DND-41 (cell line): ENCODE results near the gene CHAC1.

Experiments
- ATAC-seq: fragments of 200-7000 bp; cut with Tn5 transposase; 3 replicates; pipeline ENCODE4 v1.9.1; 2021; ENCODE audit warnings: low read depth; ENCODE audit not compliant: insufficient read depth
- DNase-seq: peaks from one replicate; pipeline ENCODE4 v3.0.0-alpha.2; 2020
- H2AFZ ChIP-seq: 2 replicates; pipeline ENCODE4 v1.6.0; 2012; ENCODE audit warnings: low read depth, low read length
- H3K27ac ChIP-seq: 2 replicates; pipeline ENCODE4 v1.5.1; 2012; ENCODE audit warnings: low read length, inconsistent platforms
- H3K27me3 ChIP-seq: fragments of 200-600 bp; sonication (generic); 2 replicates; pipeline ENCODE4 v1.6.0; 2012; ENCODE audit warnings: low read length, mild to moderate bottlenecking, inconsistent platforms; ENCODE audit not compliant: insufficient read depth, poor library complexity
- H3K36me3 ChIP-seq: 2 replicates; pipeline ENCODE4 v1.5.1; 2012; ENCODE audit warnings: low read length, inconsistent platforms; ENCODE audit not compliant: insufficient read depth
- H3K4me1 ChIP-seq: 2 replicates; pipeline ENCODE4 v1.5.1; 2012; ENCODE audit warnings: mild to moderate bottlenecking, low read length; ENCODE audit not compliant: insufficient read depth
- H3K4me2 ChIP-seq: 2 replicates; pipeline ENCODE4 v1.6.0; 2012; ENCODE audit warnings: mild to moderate bottlenecking, moderate library complexity, low read length, inconsistent platforms; ENCODE audit not compliant: insufficient read depth
- H3K4me3 ChIP-seq, 2 experiments: fragments of 200-600 bp in 1 of 2; shearing (Covaris generic) in 1 of 2; 2 replicates each; pipeline ENCODE4 v1.5.1; 2012 to 2016; ENCODE audit warnings: inconsistent platforms in 2 of 2, low read length in 2 of 2, mild to moderate bottlenecking in 2 of 2, low read depth in 1 of 2, moderate library complexity in 1 of 2
- H3K79me2 ChIP-seq: 2 replicates; pipeline ENCODE4 v1.6.0; 2012; ENCODE audit warnings: low read length, inconsistent platforms; ENCODE audit not compliant: insufficient read depth
- H3K9ac ChIP-seq: 2 replicates; pipeline ENCODE4 v1.6.0; 2012; ENCODE audit warnings: low read depth, mild to moderate bottlenecking, inconsistent platforms, low read length, moderate library complexity
- H3K9me3 ChIP-seq: 2 replicates; pipeline ENCODE4 v1.5.1; 2012; ENCODE audit warnings: low read length, moderate library complexity, mild to moderate bottlenecking, inconsistent platforms; ENCODE audit not compliant: insufficient read depth, severe bottlenecking
- H4K20me1 ChIP-seq: 2 replicates; pipeline ENCODE4 v1.6.0; 2012; ENCODE audit warnings: low read length; ENCODE audit not compliant: insufficient read depth
- CTCF ChIP-seq: IDR thresholded peaks from 2 replicates; pipeline ENCODE4 v1.5.1; 2012; ENCODE audit warnings: borderline replicate concordance, low read length, moderate library complexity, mild to moderate bottlenecking; ENCODE audit not compliant: poor library complexity, severe bottlenecking; ENCODE audit errors: extremely low read depth
- EZH2 ChIP-seq: IDR thresholded peaks from 3 replicates; pipeline ENCODE4 v1.6.1; 2012; ENCODE audit warnings: borderline replicate concordance, low read depth, mild to moderate bottlenecking, moderate library complexity, low read length, inconsistent platforms; ENCODE audit not compliant: severe bottlenecking

The CHAC1 gene

GRCh38 chr15:40918146-40918798 is 35.0 kb upstream of the CHAC1 start:
- H3K27me3 ChIP-seq, result peaks cover 7% of the 10 kb centered on the region
- no peak overlapping the region for H3K27ac ChIP-seq
- no peak overlapping the region for H3K4me2 ChIP-seq
- H3K4me1 ChIP-seq, result no peaks in the 10 kb centered on the region
- ATAC-seq (no peak), DNase-seq (no peak)
- no peak for TF ChIP-seq EZH2
- TF ChIP-seq CTCF, result no peak
- H3K9me3 ChIP-seq, result no peaks in the 10 kb centered on the region
- H4K20me1 ChIP-seq, result 0 out of 2 replicates have a peak, but pooled peaks cover 6% of the 10 kb centered on the region
- H2AFZ ChIP-seq, result no peak overlapping the region
- H3K79me2 ChIP-seq, result no peaks in the 10 kb centered on the region
- no peaks in the 10 kb centered on the region for H3K36me3 ChIP-seq
- no peak overlapping the region for H3K4me3 ChIP-seq
- no peak overlapping the region for H3K9ac ChIP-seq

GRCh38 chr15:40918799-40919392 is 34.4 kb upstream of the CHAC1 start:
- TF ChIP-seq CTCF (no peak), EZH2 (no peak)
- no peak for DNase-seq
- peaks cover 12% of the 10 kb centered on the region for H4K20me1 ChIP-seq
- peaks cover 13% of the 10 kb centered on the region for H3K27me3 ChIP-seq
- H3K9me3 ChIP-seq, result no peaks in the 10 kb centered on the region
- no peak overlapping the region for H3K4me2 ChIP-seq
- H3K4me3 ChIP-seq, result no peak overlapping the region
- H3K27ac ChIP-seq, result no peak overlapping the region
- H2AFZ ChIP-seq, result no peak overlapping the region
- no peaks in the 10 kb centered on the region for H3K4me1 ChIP-seq
- H3K36me3 ChIP-seq, result no peaks in the 10 kb centered on the region
- no peak for ATAC-seq
- no peaks in the 10 kb centered on the region for H3K79me2 ChIP-seq
- no peak overlapping the region for H3K9ac ChIP-seq

- ATAC-seq (no peak), DNase-seq (no peak)
- no peaks in the 10 kb centered on the region for H3K79me2 ChIP-seq
- no peaks in the 10 kb centered on the region for H3K9me3 ChIP-seq
- H3K27ac ChIP-seq, result no peak overlapping the region
- H4K20me1 ChIP-seq, result peaks cover 37% of the 10 kb centered on the region
- no peak overlapping the region for H2AFZ ChIP-seq
- TF ChIP-seq CTCF (no peak), EZH2 (no peak)
- no peaks in the 10 kb centered on the region for H3K36me3 ChIP-seq
- no peak overlapping the region for H3K4me2 ChIP-seq
- H3K4me1 ChIP-seq, result peaks cover 23% of the 10 kb centered on the region
- H3K9ac ChIP-seq, result no peak overlapping the region
- H3K4me3 ChIP-seq, result no peak overlapping the region
- peaks cover 43% of the 10 kb centered on the region for H3K27me3 ChIP-seq
These were observed 31.2 kb upstream of the CHAC1 start for GRCh38 chr15:40921949-40922607.
